Retinal pigment epithelial cell (primary cell): ENCODE data around the gene RRP8.

Experiments used
- DNase-seq: peaks from one replicate; pipeline ENCODE4 v3.0.0-alpha.2; 2010; ENCODE audit warnings: low read depth
- H3K4me3 ChIP-seq: 2 replicates; pipeline ENCODE4 v1.5.1; 2011; ENCODE audit warnings: mild to moderate bottlenecking, low read length, control low read depth, moderate library complexity
- TF ChIP-seq, protein P1 (sequence below): conservative IDR thresholded peaks from 2 replicates; pipeline ENCODE4 v1.5.1; 2011; ENCODE audit warnings: low read depth, low read length, control low read depth, inconsistent platforms

Gene RRP8

GRCh38 chr11:6632116-6633073, 29.0 kb upstream of the RRP8 start:
- TF ChIP-seq, protein P1, sequence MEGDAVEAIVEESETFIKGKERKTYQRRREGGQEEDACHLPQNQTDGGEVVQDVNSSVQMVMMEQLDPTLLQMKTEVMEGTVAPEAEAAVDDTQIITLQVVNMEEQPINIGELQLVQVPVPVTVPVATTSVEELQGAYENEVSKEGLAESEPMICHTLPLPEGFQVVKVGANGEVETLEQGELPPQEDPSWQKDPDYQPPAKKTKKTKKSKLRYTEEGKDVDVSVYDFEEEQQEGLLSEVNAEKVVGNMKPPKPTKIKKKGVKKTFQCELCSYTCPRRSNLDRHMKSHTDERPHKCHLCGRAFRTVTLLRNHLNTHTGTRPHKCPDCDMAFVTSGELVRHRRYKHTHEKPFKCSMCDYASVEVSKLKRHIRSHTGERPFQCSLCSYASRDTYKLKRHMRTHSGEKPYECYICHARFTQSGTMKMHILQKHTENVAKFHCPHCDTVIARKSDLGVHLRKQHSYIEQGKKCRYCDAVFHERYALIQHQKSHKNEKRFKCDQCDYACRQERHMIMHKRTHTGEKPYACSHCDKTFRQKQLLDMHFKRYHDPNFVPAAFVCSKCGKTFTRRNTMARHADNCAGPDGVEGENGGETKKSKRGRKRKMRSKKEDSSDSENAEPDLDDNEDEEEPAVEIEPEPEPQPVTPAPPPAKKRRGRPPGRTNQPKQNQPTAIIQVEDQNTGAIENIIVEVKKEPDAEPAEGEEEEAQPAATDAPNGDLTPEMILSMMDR, result no peak
- H3K4me3 ChIP-seq, result no peak overlapping the region
- DNase-seq, result no peak

- H3K4me3 ChIP-seq, result no peak overlapping the region
- DNase-seq, result no peak
Measured at GRCh38 chr11:6631361-6631890, 28.0 kb upstream of the RRP8 start.

DNA sequence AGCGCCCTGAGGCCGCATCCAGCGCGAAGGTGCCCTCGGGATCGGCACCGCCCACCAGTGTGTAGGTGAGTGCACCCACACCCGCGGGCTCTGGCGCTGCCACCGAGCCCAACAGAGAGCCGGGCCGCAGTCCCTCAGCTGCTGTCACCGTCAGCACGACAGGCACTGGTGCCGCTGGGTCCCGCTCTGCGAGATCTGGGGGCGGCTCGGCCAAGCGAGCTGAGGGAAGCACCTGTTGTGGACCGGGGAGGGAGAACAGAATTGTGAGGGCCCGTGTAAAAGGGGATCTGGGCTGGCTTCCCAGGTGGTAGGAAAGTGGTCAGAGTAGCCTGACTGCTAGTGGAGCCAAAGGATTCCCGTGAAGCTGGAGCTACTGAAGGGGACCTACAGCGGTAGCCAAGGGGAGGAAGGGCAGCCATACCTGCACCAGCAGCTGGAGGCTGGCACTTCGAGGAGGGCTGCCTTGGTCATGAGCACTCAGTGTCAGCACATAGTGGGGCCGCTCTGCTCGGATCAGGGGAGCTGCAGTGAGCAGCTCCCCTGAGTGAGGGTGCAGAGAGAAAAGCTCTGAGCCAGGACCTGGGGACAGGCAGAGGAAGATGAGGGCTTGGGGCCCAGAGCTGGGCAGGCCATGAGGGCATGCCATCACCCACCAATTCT, 27.3 kb upstream of the RRP8 start:
- TF ChIP-seq, protein P1, result no peak

More at GRCh38 chr11:6631361-6631890, 28.0 kb upstream of the RRP8 start:
- TF ChIP-seq, protein P1, result no peak

GRCh38 chr11:6629892-6630631, 26.6 kb upstream of the RRP8 start:
- TF ChIP-seq, protein P1, result no peak
- H3K4me3 ChIP-seq, result no peak overlapping the region
- DNase-seq, result no peak

More for the DNA sequence above, 27.3 kb upstream of the RRP8 start:
- no peak overlapping the region for H3K4me3 ChIP-seq
- DNase-seq, result no peak

GRCh38 chr11:6629573-6629891, 26.1 kb upstream of the RRP8 start:
- DNase-seq, result no peak
- TF ChIP-seq, protein P1, result no peak
- no peak overlapping the region for H3K4me3 ChIP-seq

DNA sequence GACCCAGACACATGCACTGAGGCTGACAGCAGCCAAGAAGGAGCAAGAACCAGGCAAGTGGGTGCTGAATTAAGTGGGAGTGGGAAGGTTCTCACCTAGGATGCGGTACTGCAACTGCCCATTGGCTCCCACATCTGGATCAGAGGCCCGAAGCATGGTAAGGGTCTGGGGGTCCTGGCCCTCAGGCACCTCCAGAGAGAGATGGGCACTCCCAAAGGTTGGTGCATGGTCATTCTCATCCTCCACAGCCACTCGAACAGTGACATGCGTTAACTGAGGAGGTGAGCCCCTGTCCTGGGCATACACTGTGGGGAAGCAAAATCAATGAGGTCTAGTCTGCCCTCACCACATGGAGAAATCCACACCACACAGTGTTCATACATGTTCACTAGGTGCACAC, 25.1 kb upstream of the RRP8 start:
- no peak overlapping the region for H3K4me3 ChIP-seq
- TF ChIP-seq, protein P1, result no peak
- no peak for DNase-seq
